Stimulated activated naive CD8-positive, alpha-beta T cell treated with anti-CD3 and anti-CD28 coated beads, Interleukin-15, Interleukin-2, amounts not matched to agents 100 ng/mL and 50 ng/mL, for 24 hours (primary cell): ENCODE measurements around the gene C4B.
"Not testable (repeated sequence)": the region's sequence is repeated elsewhere in the genome, so short reads cannot be mapped to it uniquely, and the experiment has no call there.

Experiments
- H3K27ac Mint-ChIP-seq: one replicate; pipeline ENCODE4 v1.8.0; 2021; ENCODE audit warnings: mild to moderate bottlenecking, mixed read lengths
- H3K27me3 Mint-ChIP-seq: one replicate; pipeline ENCODE4 v1.8.0; 2021; ENCODE audit warnings: mixed read lengths
- H3K36me3 Mint-ChIP-seq: one replicate; pipeline ENCODE4 v1.8.0; 2021; ENCODE audit warnings: low read depth, mixed read lengths
- H3K4me1 Mint-ChIP-seq: one replicate; pipeline ENCODE4 v1.8.0; 2021; ENCODE audit warnings: low read depth, mixed read lengths
- H3K4me3 Mint-ChIP-seq: one replicate; pipeline ENCODE4 v1.8.0; 2021; ENCODE audit warnings: mild to moderate bottlenecking, mixed read lengths
- H3K9me3 Mint-ChIP-seq: one replicate; pipeline ENCODE4 v1.8.0; 2021; ENCODE audit warnings: mixed read lengths

The C4B gene

GRCh38 chr6:32050562-32050961 lies 36.0 kb downstream of the C4B start:
- no peaks in the 10 kb centered on the region for H3K9me3 Mint-ChIP-seq
- no peaks in the 10 kb centered on the region for H3K27me3 Mint-ChIP-seq
- no peak overlapping the region for H3K4me3 Mint-ChIP-seq
- H3K27ac Mint-ChIP-seq, result no peak overlapping the region
- no peaks in the 10 kb centered on the region for H3K36me3 Mint-ChIP-seq
- H3K4me1 Mint-ChIP-seq, result no peaks in the 10 kb centered on the region

- not testable (repeated sequence) for H3K27me3 Mint-ChIP-seq, H3K4me3 Mint-ChIP-seq
Observed at GRCh38 chr6:32052626-32053025, 38.0 kb downstream of the C4B start.

GRCh38 chr6:32053314-32053713 lies 38.7 kb downstream of the C4B start:
- H3K27me3 Mint-ChIP-seq, H3K4me3 Mint-ChIP-seq, H3K36me3 Mint-ChIP-seq, H3K27ac Mint-ChIP-seq, H3K4me1 Mint-ChIP-seq, H3K9me3 Mint-ChIP-seq: not testable (repeated sequence)

More at GRCh38 chr6:32052626-32053025, 38.0 kb downstream of the C4B start:
- H3K9me3 Mint-ChIP-seq, H3K36me3 Mint-ChIP-seq, H3K27ac Mint-ChIP-seq, H3K4me1 Mint-ChIP-seq: not testable (repeated sequence)

GRCh38 chr6:32055756-32056155 lies 41.2 kb downstream of the C4B start:
- not testable (repeated sequence) for H3K4me3 Mint-ChIP-seq, H3K27me3 Mint-ChIP-seq, H3K27ac Mint-ChIP-seq, H3K36me3 Mint-ChIP-seq, H3K9me3 Mint-ChIP-seq, H3K4me1 Mint-ChIP-seq

- H3K36me3 Mint-ChIP-seq, result no peaks in the 10 kb centered on the region
- no peaks in the 10 kb centered on the region for H3K27me3 Mint-ChIP-seq
- no peaks in the 10 kb centered on the region for H3K9me3 Mint-ChIP-seq
- H3K4me1 Mint-ChIP-seq, result no peaks in the 10 kb centered on the region
- H3K4me3 Mint-ChIP-seq, result no peak overlapping the region
- no peak overlapping the region for H3K27ac Mint-ChIP-seq
Observed at GRCh38 chr6:32056254-32056653, 41.7 kb downstream of the C4B start.

GRCh38 chr6:32057966-32058365 lies 43.4 kb downstream of the C4B start:
- H3K4me1 Mint-ChIP-seq, result no peaks in the 10 kb centered on the region
- no peak overlapping the region for H3K27ac Mint-ChIP-seq
- H3K27me3 Mint-ChIP-seq, result no peaks in the 10 kb centered on the region
- no peaks in the 10 kb centered on the region for H3K36me3 Mint-ChIP-seq
- H3K4me3 Mint-ChIP-seq, result no peak overlapping the region
- no peaks in the 10 kb centered on the region for H3K9me3 Mint-ChIP-seq

GRCh38 chr6:32058511-32058963 lies 43.9 kb downstream of the C4B start:
- H3K4me1 Mint-ChIP-seq, result no peaks in the 10 kb centered on the region
- H3K27ac Mint-ChIP-seq, result no peak overlapping the region
- no peaks in the 10 kb centered on the region for H3K36me3 Mint-ChIP-seq
- H3K27me3 Mint-ChIP-seq, result no peaks in the 10 kb centered on the region
- no peak overlapping the region for H3K4me3 Mint-ChIP-seq
- no peaks in the 10 kb centered on the region for H3K9me3 Mint-ChIP-seq

GRCh38 chr6:32060966-32061655 lies 46.5 kb downstream of the C4B start:
- no peaks in the 10 kb centered on the region for H3K9me3 Mint-ChIP-seq
- no peaks in the 10 kb centered on the region for H3K4me1 Mint-ChIP-seq
- no peaks in the 10 kb centered on the region for H3K27me3 Mint-ChIP-seq
- no peak overlapping the region for H3K4me3 Mint-ChIP-seq
- no peaks in the 10 kb centered on the region for H3K36me3 Mint-ChIP-seq
- H3K27ac Mint-ChIP-seq, result no peak overlapping the region

GRCh38 chr6:32064706-32065105 lies 50.1 kb downstream of the C4B start:
- no peaks in the 10 kb centered on the region for H3K36me3 Mint-ChIP-seq
- H3K27ac Mint-ChIP-seq, result no peak overlapping the region
- no peaks in the 10 kb centered on the region for H3K27me3 Mint-ChIP-seq
- no peak overlapping the region for H3K4me3 Mint-ChIP-seq
- no peaks in the 10 kb centered on the region for H3K9me3 Mint-ChIP-seq
- H3K4me1 Mint-ChIP-seq, result no peaks in the 10 kb centered on the region

- not testable (repeated sequence) for H3K27me3 Mint-ChIP-seq, H3K4me3 Mint-ChIP-seq, H3K9me3 Mint-ChIP-seq, H3K4me1 Mint-ChIP-seq, H3K36me3 Mint-ChIP-seq, H3K27ac Mint-ChIP-seq
Observed at GRCh38 chr6:32067521-32067920, 52.9 kb downstream of the C4B start.

GRCh38 chr6:32068315-32068714 lies 53.7 kb downstream of the C4B start:
- H3K36me3 Mint-ChIP-seq, H3K4me1 Mint-ChIP-seq, H3K9me3 Mint-ChIP-seq, H3K27me3 Mint-ChIP-seq, H3K27ac Mint-ChIP-seq, H3K4me3 Mint-ChIP-seq: not testable (repeated sequence)

- H3K27me3 Mint-ChIP-seq, result no peaks in the 10 kb centered on the region
- no peaks in the 10 kb centered on the region for H3K36me3 Mint-ChIP-seq
- no peak overlapping the region for H3K4me3 Mint-ChIP-seq
- H3K9me3 Mint-ChIP-seq, result no peaks in the 10 kb centered on the region
- no peak overlapping the region for H3K27ac Mint-ChIP-seq
- no peaks in the 10 kb centered on the region for H3K4me1 Mint-ChIP-seq
Observed at GRCh38 chr6:32068867-32069266, 54.3 kb downstream of the C4B start.

GRCh38 chr6:32069460-32069859 lies 54.9 kb downstream of the C4B start:
- no peak overlapping the region for H3K27ac Mint-ChIP-seq
- no peaks in the 10 kb centered on the region for H3K36me3 Mint-ChIP-seq
- no peaks in the 10 kb centered on the region for H3K4me1 Mint-ChIP-seq
- H3K9me3 Mint-ChIP-seq, result no peaks in the 10 kb centered on the region
- H3K27me3 Mint-ChIP-seq, result no peaks in the 10 kb centered on the region
- H3K4me3 Mint-ChIP-seq, result no peak overlapping the region

- Mint-ChIP-seq H3K9me3 (no peaks in the 10 kb centered on the region), H3K4me1 (no peaks in the 10 kb centered on the region), H3K27ac (no peak overlapping the region), H3K4me3 (no peak overlapping the region), H3K36me3 (no peaks in the 10 kb centered on the region), H3K27me3 (no peaks in the 10 kb centered on the region)
Observed at GRCh38 chr6:32069878-32070515, 55.4 kb downstream of the C4B start.

- no peak overlapping the region for H3K4me3 Mint-ChIP-seq
Observed at GRCh38 chr6:32070814-32071543, 56.4 kb downstream of the C4B start.

More at GRCh38 chr6:32070814-32071543, 56.4 kb downstream of the C4B start:
- Mint-ChIP-seq H3K9me3 (no peaks in the 10 kb centered on the region), H3K36me3 (no peaks in the 10 kb centered on the region), H3K4me1 (no peaks in the 10 kb centered on the region), H3K27me3 (no peaks in the 10 kb centered on the region), H3K27ac (no peak overlapping the region)
